HepG2 (cell line): ENCODE results near the gene CLRN2. TPM values are rescaled to one million over a fixed set of nuclear protein-coding genes. Genes with fewer than 3 reads are reported as not detected.

Source experiments
- ARNTL ChIP-seq: sonication (generic); formaldehyde crosslinking; IDR thresholded peaks from 2 replicates; pipeline ENCODE4 v1.4.0; 2020; ENCODE audit warnings: mild to moderate bottlenecking, missing genetic modification reagents
- ASH2L ChIP-seq: fragments of 300-600, 200-600 bp; sonication (generic); IDR thresholded peaks from 2 replicates; pipeline ENCODE4 v1.7.0; 2017; ENCODE audit warnings: low read depth, mild to moderate bottlenecking, moderate library complexity, mixed read lengths, low read length; ENCODE audit not compliant: insufficient read length
- DNMT3B ChIP-seq: conservative IDR thresholded peaks from 2 replicates; pipeline ENCODE4 v1.6.1; 2016; ENCODE audit warnings: missing biosample characterization, control low read depth
- FOXC1 ChIP-seq: sonication (generic); formaldehyde crosslinking; IDR thresholded peaks from 2 replicates; pipeline ENCODE4 v1.8.0; 2022; ENCODE audit warnings: mild to moderate bottlenecking, missing genetic modification reagents, borderline replicate concordance
- NKX3-1 ChIP-seq: sonication (generic); formaldehyde crosslinking; IDR thresholded peaks from 2 replicates; pipeline ENCODE4 v1.5.0; 2020; ENCODE audit warnings: missing genetic modification reagents
- NR2C2 ChIP-seq: sonication (generic); formaldehyde crosslinking; IDR thresholded peaks from 2 replicates; pipeline ENCODE4 v1.4.0; 2020; ENCODE audit warnings: missing genetic modification reagents, mild to moderate bottlenecking, moderate library complexity, borderline replicate concordance
- PCBP1 ChIP-seq: fragments of 200-400 bp; formaldehyde crosslinking; IDR thresholded peaks from 2 replicates; pipeline ENCODE4 v1.6.1; 2017; ENCODE audit warnings: mild to moderate bottlenecking, low read depth, low read length, borderline replicate concordance
- PHF21A ChIP-seq: sonication (generic); formaldehyde crosslinking; IDR thresholded peaks from 2 replicates; pipeline ENCODE4 v1.5.0; 2020; ENCODE audit warnings: mild to moderate bottlenecking, missing genetic modification reagents
- REL ChIP-seq: sonication (generic); formaldehyde crosslinking; conservative IDR thresholded peaks from 2 replicates; pipeline ENCODE4 v1.8.0; 2022; ENCODE audit warnings: mild to moderate bottlenecking, missing genetic modification reagents, moderate library complexity
- TEAD3 ChIP-seq: optimal IDR thresholded peaks from 2 replicates; pipeline ENCODE3; 2016; ENCODE audit warnings: borderline replicate concordance
- ZC3H13 ChIP-seq: sonication (generic); formaldehyde crosslinking; IDR thresholded peaks from 2 replicates; pipeline ENCODE4 v1.8.1; 2023; ENCODE audit warnings: mild to moderate bottlenecking, missing genetic modification reagents, moderate library complexity
- ZNF232 ChIP-seq: sonication (generic); formaldehyde crosslinking; IDR thresholded peaks from 2 replicates; pipeline ENCODE4 v1.4.0; 2020; ENCODE audit warnings: missing genetic modification reagents, borderline replicate concordance
- ZNF614 ChIP-seq: IDR thresholded peaks from 2 replicates; pipeline ENCODE4 v1.6.1; 2018; ENCODE audit warnings: missing biosample characterization, missing genetic modification reagents, inconsistent platforms, borderline replicate concordance
- ZNF749 ChIP-seq: sonication (generic); formaldehyde crosslinking; IDR thresholded peaks from 2 replicates; pipeline ENCODE4 v1.8.0; 2022; ENCODE audit warnings: mild to moderate bottlenecking, missing genetic modification reagents, moderate library complexity, borderline replicate concordance
- polyA plus RNA-seq, 8 experiments: library from polyadenylated mRNA; depleted of rRNA in 3 of 8; stranded (reverse) in 7 of 8; unstranded in 1 of 8; fragments of >200 nt; fragmentation: Illumina TruSeq in 4 of 8; extraction: Trizol in 4 of 8; gene quantifications; 2 replicates each; pipeline versions ENCODE4 v1.2.1 to v1.2.3, GENCODE V29; 2011 to 2016; ENCODE audit warnings: low read depth in 4 of 8, missing spikeins in 1 of 8, mixed read lengths in 1 of 8; ENCODE audit not compliant: insufficient read depth in 1 of 8
- total RNA-seq, 5 experiments: library from RNA; depleted of rRNA; stranded (reverse); fragments of >200 nt; fragmentation: Illumina TruSeq; extraction: Trizol; gene quantifications; 2 replicates each; pipeline ENCODE4 v1.2.3, GENCODE V29; 2016; ENCODE audit warnings: low read depth in 1 of 5
- TF ChIP-seq, protein P1 (sequence below): sonication (generic); formaldehyde crosslinking; IDR thresholded peaks from 2 replicates; pipeline ENCODE4; 2020; ENCODE audit warnings: missing genetic modification reagents, mild to moderate bottlenecking, borderline replicate concordance
- TF ChIP-seq, protein P2 (sequence below): sonication (generic); formaldehyde crosslinking; IDR thresholded peaks from 2 replicates; pipeline ENCODE4 v1.4.0; 2020; ENCODE audit warnings: missing genetic modification reagents
- TF ChIP-seq, protein P3 (sequence below): sonication (generic); formaldehyde crosslinking; IDR thresholded peaks from 2 replicates; pipeline ENCODE4 v1.4.0; 2020; ENCODE audit warnings: missing genetic modification reagents, low read depth, mild to moderate bottlenecking, borderline replicate concordance
- TF ChIP-seq, protein P4 (sequence below): IDR thresholded peaks from 2 replicates; pipeline ENCODE4 v1.6.1; 2016; ENCODE audit warnings: low read depth, missing genetic modification reagents, missing compliant biosample characterization

CLRN2 gene
- total and polyA plus RNA-seq, 2 of the 13 experiments (the other 11 are each of a cell fraction or from before 2014, with no cell fraction given) = not detected

DNA sequence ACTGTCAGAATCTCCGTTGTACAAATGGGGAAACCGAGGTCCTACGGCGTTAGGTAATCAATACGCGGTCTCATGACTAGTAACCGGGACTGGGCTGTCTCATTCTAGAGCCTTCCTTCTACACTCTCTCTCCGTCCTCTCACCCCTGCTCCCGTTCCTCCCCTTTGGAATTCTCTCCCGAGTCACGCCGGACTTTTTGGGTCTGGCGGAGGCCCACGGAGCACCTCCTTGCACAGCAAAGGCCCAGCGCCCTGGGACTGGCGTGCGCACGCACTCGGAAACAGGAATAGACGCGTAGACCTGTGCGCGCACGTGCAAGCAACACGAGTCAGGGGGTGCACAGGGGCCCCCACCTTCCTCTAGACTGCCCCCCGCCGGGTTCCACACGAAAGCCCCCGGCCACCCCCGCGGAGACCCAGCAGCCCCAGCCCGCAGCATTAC is 3.4 kb upstream of the CLRN2 start (continued):
- TF ChIP-seq DNMT3B (CRISPR knock-in tag) (peak; percentile 69; the same call in 1 of the 2 replicates), ARNTL (peak; percentile 86), ZNF614 (CRISPR knock-in tag) (no peak), ASH2L (peak; percentile 70), NR2C2 (CRISPR knock-in tag) (peak; percentile 48; the same call in 1 of the 2 replicates), FOXC1 (peak; percentile 67; the same call in 1 of the 2 replicates), TEAD3 (no peak), REL (CRISPR knock-in tag) (no peak), PCBP1 (no peak), ZNF232 (0 out of 2 replicates have a peak, but pooled peaks have one; percentile 29), ZNF749 (no peak), NKX3-1 (CRISPR knock-in tag) (peak; percentile 36; the same call in 1 of the 2 replicates), ZC3H13 (0 out of 2 replicates have a peak, but pooled peaks have one; percentile 46), PHF21A (CRISPR knock-in tag) (no peak)
- TF ChIP-seq, protein P1, sequence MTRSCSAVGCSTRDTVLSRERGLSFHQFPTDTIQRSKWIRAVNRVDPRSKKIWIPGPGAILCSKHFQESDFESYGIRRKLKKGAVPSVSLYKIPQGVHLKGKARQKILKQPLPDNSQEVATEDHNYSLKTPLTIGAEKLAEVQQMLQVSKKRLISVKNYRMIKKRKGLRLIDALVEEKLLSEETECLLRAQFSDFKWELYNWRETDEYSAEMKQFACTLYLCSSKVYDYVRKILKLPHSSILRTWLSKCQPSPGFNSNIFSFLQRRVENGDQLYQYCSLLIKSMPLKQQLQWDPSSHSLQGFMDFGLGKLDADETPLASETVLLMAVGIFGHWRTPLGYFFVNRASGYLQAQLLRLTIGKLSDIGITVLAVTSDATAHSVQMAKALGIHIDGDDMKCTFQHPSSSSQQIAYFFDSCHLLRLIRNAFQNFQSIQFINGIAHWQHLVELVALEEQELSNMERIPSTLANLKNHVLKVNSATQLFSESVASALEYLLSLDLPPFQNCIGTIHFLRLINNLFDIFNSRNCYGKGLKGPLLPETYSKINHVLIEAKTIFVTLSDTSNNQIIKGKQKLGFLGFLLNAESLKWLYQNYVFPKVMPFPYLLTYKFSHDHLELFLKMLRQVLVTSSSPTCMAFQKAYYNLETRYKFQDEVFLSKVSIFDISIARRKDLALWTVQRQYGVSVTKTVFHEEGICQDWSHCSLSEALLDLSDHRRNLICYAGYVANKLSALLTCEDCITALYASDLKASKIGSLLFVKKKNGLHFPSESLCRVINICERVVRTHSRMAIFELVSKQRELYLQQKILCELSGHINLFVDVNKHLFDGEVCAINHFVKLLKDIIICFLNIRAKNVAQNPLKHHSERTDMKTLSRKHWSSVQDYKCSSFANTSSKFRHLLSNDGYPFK (CRISPR knock-in tag) = 0 out of 2 replicates have a peak, but pooled peaks have one; percentile 29
- TF ChIP-seq, protein P2, sequence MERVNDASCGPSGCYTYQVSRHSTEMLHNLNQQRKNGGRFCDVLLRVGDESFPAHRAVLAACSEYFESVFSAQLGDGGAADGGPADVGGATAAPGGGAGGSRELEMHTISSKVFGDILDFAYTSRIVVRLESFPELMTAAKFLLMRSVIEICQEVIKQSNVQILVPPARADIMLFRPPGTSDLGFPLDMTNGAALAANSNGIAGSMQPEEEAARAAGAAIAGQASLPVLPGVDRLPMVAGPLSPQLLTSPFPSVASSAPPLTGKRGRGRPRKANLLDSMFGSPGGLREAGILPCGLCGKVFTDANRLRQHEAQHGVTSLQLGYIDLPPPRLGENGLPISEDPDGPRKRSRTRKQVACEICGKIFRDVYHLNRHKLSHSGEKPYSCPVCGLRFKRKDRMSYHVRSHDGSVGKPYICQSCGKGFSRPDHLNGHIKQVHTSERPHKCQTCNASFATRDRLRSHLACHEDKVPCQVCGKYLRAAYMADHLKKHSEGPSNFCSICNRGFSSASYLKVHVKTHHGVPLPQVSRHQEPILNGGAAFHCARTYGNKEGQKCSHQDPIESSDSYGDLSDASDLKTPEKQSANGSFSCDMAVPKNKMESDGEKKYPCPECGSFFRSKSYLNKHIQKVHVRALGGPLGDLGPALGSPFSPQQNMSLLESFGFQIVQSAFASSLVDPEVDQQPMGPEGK (CRISPR knock-in tag) = peak; percentile 90; the same call in 1 of the 2 replicates
- TF ChIP-seq, protein P3, sequence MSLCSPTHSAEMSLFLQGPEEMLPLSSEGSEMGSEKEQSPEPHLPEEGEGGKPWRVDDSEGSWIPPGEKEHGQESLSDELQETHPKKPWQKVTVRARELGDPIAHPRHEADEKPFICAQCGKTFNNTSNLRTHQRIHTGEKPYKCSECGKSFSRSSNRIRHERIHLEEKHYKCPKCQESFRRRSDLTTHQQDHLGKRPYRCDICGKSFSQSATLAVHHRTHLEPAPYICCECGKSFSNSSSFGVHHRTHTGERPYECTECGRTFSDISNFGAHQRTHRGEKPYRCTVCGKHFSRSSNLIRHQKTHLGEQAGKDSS (CRISPR knock-in tag) = no peak
- TF ChIP-seq, protein P4, sequence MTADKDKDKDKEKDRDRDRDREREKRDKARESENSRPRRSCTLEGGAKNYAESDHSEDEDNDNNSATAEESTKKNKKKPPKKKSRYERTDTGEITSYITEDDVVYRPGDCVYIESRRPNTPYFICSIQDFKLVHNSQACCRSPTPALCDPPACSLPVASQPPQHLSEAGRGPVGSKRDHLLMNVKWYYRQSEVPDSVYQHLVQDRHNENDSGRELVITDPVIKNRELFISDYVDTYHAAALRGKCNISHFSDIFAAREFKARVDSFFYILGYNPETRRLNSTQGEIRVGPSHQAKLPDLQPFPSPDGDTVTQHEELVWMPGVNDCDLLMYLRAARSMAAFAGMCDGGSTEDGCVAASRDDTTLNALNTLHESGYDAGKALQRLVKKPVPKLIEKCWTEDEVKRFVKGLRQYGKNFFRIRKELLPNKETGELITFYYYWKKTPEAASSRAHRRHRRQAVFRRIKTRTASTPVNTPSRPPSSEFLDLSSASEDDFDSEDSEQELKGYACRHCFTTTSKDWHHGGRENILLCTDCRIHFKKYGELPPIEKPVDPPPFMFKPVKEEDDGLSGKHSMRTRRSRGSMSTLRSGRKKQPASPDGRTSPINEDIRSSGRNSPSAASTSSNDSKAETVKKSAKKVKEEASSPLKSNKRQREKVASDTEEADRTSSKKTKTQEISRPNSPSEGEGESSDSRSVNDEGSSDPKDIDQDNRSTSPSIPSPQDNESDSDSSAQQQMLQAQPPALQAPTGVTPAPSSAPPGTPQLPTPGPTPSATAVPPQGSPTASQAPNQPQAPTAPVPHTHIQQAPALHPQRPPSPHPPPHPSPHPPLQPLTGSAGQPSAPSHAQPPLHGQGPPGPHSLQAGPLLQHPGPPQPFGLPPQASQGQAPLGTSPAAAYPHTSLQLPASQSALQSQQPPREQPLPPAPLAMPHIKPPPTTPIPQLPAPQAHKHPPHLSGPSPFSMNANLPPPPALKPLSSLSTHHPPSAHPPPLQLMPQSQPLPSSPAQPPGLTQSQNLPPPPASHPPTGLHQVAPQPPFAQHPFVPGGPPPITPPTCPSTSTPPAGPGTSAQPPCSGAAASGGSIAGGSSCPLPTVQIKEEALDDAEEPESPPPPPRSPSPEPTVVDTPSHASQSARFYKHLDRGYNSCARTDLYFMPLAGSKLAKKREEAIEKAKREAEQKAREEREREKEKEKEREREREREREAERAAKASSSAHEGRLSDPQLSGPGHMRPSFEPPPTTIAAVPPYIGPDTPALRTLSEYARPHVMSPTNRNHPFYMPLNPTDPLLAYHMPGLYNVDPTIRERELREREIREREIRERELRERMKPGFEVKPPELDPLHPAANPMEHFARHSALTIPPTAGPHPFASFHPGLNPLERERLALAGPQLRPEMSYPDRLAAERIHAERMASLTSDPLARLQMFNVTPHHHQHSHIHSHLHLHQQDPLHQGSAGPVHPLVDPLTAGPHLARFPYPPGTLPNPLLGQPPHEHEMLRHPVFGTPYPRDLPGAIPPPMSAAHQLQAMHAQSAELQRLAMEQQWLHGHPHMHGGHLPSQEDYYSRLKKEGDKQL (CRISPR knock-in tag) = no peak
